GM12891 (cell line): ENCODE data around the gene KIF4A.

Source experiments
- POLR2A ChIP-seq: IDR thresholded peaks from 2 replicates; pipeline ENCODE4 v1.6.1; 2011; ENCODE audit warnings: low read depth, low read length, control low read depth
- POLR2AphosphoS5 ChIP-seq: IDR thresholded peaks from 2 replicates; pipeline ENCODE4 v1.6.1; 2011; ENCODE audit warnings: low read depth, low read length, control low read depth

DNA sequence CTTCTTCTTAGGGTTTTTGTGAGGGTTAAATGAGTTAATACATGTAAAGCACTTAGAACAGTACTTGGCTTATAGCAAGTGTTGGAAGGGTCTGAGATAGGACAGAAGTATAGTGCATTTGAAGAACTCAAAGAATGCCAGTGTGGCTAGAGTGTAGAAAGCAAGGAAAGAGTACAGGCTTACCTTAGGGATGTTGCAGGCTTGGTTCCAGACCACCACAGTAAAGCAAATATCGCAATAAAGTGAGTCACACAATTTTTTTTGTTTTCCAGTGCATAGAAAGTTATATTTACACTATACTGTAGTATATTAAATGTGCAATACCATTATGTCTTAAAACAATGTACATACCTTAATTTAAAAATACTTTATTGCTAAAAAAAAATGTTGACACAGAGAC lies 41.3 kb downstream of the KIF4A start:
- TF ChIP-seq POLR2AphosphoS5 = no peak
- TF ChIP-seq POLR2A = no peak
